Hematopoietic multipotent progenitor cell treated with erythropoietin and hydrocortisone succinate and interleukin-3 and kit ligand, for 15 days (in vitro differentiated cells): Measurements from ENCODE around the gene ATP11C.

Experiments
- DNase-seq: peaks from one replicate; pipeline ENCODE4 v3.0.0-alpha.2; 2015; ENCODE audit warnings: low spot score

The ATP11C gene

GRCh38 chrX:139804482-139804881 lies 128.4 kb downstream of the ATP11C start:
- no peak for DNase-seq

- DNase-seq: no peak
Observed at GRCh38 chrX:139803224-139803623, 129.6 kb downstream of the ATP11C start.

GRCh38 chrX:139802048-139802447 lies 130.8 kb downstream of the ATP11C start:
- DNase-seq: no peak

- DNase-seq: no peak
Observed at GRCh38 chrX:139801397-139801813, 131.4 kb downstream of the ATP11C start.

- DNase-seq: no peak
Observed at GRCh38 chrX:139798701-139799100, 134.2 kb downstream of the ATP11C start.

GRCh38 chrX:139795196-139795595 lies 137.7 kb downstream of the ATP11C start:
- no peak for DNase-seq

GRCh38 chrX:139787601-139788000 lies 145.3 kb downstream of the ATP11C start:
- no peak for DNase-seq

GRCh38 chrX:139784807-139785206 lies 148.0 kb downstream of the ATP11C start:
- no peak for DNase-seq

- no peak for DNase-seq
Observed at GRCh38 chrX:139783959-139784358, 148.9 kb downstream of the ATP11C start.

- no peak for DNase-seq
Observed at GRCh38 chrX:139783030-139783429, 149.8 kb downstream of the ATP11C start.

GRCh38 chrX:139776599-139776998 lies 156.3 kb downstream of the ATP11C start:
- DNase-seq: no peak

- no peak for DNase-seq
Observed at GRCh38 chrX:139770366-139770765, 162.5 kb downstream of the ATP11C start.

GRCh38 chrX:139766545-139766983 lies 166.3 kb downstream of the ATP11C start:
- no peak for DNase-seq

- DNase-seq: no peak
Observed at GRCh38 chrX:139762400-139763183, 170.3 kb downstream of the ATP11C start.

- DNase-seq: no peak
Observed at GRCh38 chrX:139759637-139760036, 173.2 kb downstream of the ATP11C start.

- DNase-seq: no peak
Observed at GRCh38 chrX:139758809-139759208, 174.0 kb downstream of the ATP11C start.

GRCh38 chrX:139758250-139758649 lies 174.6 kb downstream of the ATP11C start:
- no peak for DNase-seq

- no peak for DNase-seq
Observed at GRCh38 chrX:139751053-139751452, 181.8 kb downstream of the ATP11C start.

- DNase-seq: no peak
Observed at GRCh38 chrX:139750390-139750789, 182.5 kb downstream of the ATP11C start.

GRCh38 chrX:139739138-139739537 lies 193.7 kb downstream of the ATP11C start:
- DNase-seq: no peak

GRCh38 chrX:139738581-139738980 lies 194.3 kb downstream of the ATP11C start:
- DNase-seq: no peak

- no peak for DNase-seq
Observed at GRCh38 chrX:139736151-139736550, 196.7 kb downstream of the ATP11C start.

GRCh38 chrX:139734996-139735395 lies 197.9 kb downstream of the ATP11C start:
- no peak for DNase-seq

GRCh38 chrX:139725720-139726119 lies 207.1 kb downstream of the ATP11C start:
- no peak for DNase-seq
